OCI-LY1 (cell line): ENCODE data around the gene GOLGA8B.

Source experiments
- H2AFZ ChIP-seq: fragments of 200-600 bp; sonication (generic), shearing (Covaris generic); 2 replicates; pipeline ENCODE4 v1.6.0; 2014; ENCODE audit warnings: antibody characterized with exemption, mild to moderate bottlenecking, low read length
- H3F3A ChIP-seq: fragments of 200-600 bp; sonication (generic), shearing (Covaris generic); 2 replicates; pipeline ENCODE4 v1.6.0; 2014; ENCODE audit warnings: mild to moderate bottlenecking, antibody characterized with exemption, low read length, moderate library complexity; ENCODE audit not compliant: insufficient read depth
- H3K27ac ChIP-seq: fragments of 200-600 bp; sonication (generic); 2 replicates; pipeline ENCODE4 v1.5.1; 2014; ENCODE audit warnings: low read length, mixed run types, mild to moderate bottlenecking, low read depth; ENCODE audit not compliant: poor library complexity, severe bottlenecking
- H3K27me3 ChIP-seq: fragments of 200-600 bp; sonication (generic); 2 replicates; pipeline ENCODE4 v1.6.0; 2014; ENCODE audit warnings: antibody characterized with exemption, mild to moderate bottlenecking, low read length, moderate library complexity; ENCODE audit not compliant: insufficient read depth
- H3K36me3 ChIP-seq: fragments of 200-600 bp; sonication (generic); 2 replicates; pipeline ENCODE4 v1.6.1; 2014; ENCODE audit warnings: mild to moderate bottlenecking, antibody characterized with exemption, low read length, moderate library complexity, mixed read lengths; ENCODE audit not compliant: insufficient read depth
- H3K4me1 ChIP-seq: fragments of 200-600 bp; sonication (generic); 2 replicates; pipeline ENCODE4 v1.5.1; 2014; ENCODE audit warnings: mild to moderate bottlenecking, low read length, moderate library complexity; ENCODE audit not compliant: insufficient read depth, severe bottlenecking
- H3K4me2 ChIP-seq: fragments of 200-600 bp; sonication (generic), shearing (Covaris generic); 2 replicates; pipeline ENCODE4 v1.6.1; 2014; ENCODE audit warnings: low read length
- H3K4me3 ChIP-seq: fragments of 200-600 bp; sonication (generic); 2 replicates; pipeline ENCODE4 v1.5.1; 2014; ENCODE audit warnings: low read length, low read depth, mild to moderate bottlenecking, mixed read lengths; ENCODE audit not compliant: poor library complexity, severe bottlenecking
- H3K79me2 ChIP-seq: fragments of 200-600 bp; shearing (Covaris generic); 2 replicates; pipeline ENCODE4 v1.6.1; 2016; ENCODE audit warnings: mixed run types, low read length, mixed read lengths; ENCODE audit not compliant: insufficient read depth
- H3K9ac ChIP-seq: fragments of 200-600 bp; sonication (generic), shearing (Covaris generic); 2 replicates; pipeline ENCODE4 v1.6.1; 2014; ENCODE audit warnings: mild to moderate bottlenecking, low read length, mixed read lengths
- H3K9me2 ChIP-seq: fragments of 200-600 bp; sonication (generic), shearing (Covaris generic); 2 replicates; pipeline ENCODE4 v1.6.1; 2014; ENCODE audit warnings: low read depth, mild to moderate bottlenecking, low read length, mixed read lengths
- H3K9me3 ChIP-seq: fragments of 200-600 bp; shearing (Covaris generic); 2 replicates; pipeline ENCODE4 v1.6.1; 2014; ENCODE audit warnings: low read length, mixed read lengths
- H4K20me1 ChIP-seq: fragments of 200-600 bp; sonication (generic), shearing (Covaris generic); 2 replicates; pipeline ENCODE4 v1.6.0; 2016; ENCODE audit warnings: mild to moderate bottlenecking, low read length; ENCODE audit not compliant: insufficient read depth
- EZH2 ChIP-seq: fragments of 200-600 bp; sonication (generic), shearing (Covaris generic); IDR thresholded peaks from 2 replicates; pipeline ENCODE4 v1.8.0; 2017; ENCODE audit warnings: borderline replicate concordance, mixed run types, mild to moderate bottlenecking, antibody characterized with exemption, low read length, moderate library complexity, mixed read lengths
- TF ChIP-seq, protein P1 (sequence below): fragments of 200-600 bp; sonication (generic), shearing (Covaris generic); IDR thresholded peaks from 2 replicates; pipeline ENCODE4 v1.5.1; 2017; ENCODE audit warnings: mild to moderate bottlenecking, antibody characterized with exemption, low read length, moderate library complexity, mixed read lengths

The GOLGA8B gene

DNA sequence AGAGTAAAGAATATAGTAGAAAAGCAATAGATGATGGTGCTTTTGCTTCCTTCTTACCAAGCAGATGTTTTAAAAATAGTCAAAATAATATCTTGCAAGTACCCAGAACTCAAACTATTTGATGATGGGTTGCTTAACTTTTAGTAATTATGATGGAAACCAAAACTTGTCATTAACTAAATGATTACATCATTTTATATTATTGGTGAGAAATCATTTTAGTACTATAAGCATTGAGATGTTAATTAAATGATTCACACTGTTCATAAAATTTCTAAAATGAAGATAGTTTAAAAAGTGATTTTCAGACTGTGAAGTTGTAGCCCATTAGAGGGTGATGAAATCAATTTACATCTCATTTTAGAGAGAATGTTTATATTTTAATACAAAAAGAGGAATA lies 24.4 kb upstream of the GOLGA8B start:
- no peak overlapping the region for H3K9ac ChIP-seq
- H3K4me1 ChIP-seq: no peaks in the 10 kb centered on the region
- no peaks in the 10 kb centered on the region for H3F3A ChIP-seq
- no peaks in the 10 kb centered on the region for H3K27me3 ChIP-seq
- H3K4me2 ChIP-seq: no peak overlapping the region
- no peak overlapping the region for H3K4me3 ChIP-seq
- H3K27ac ChIP-seq: no peak overlapping the region
- no peak overlapping the region for H2AFZ ChIP-seq
- no peaks in the 10 kb centered on the region for H3K9me2 ChIP-seq
- no peaks in the 10 kb centered on the region for H3K36me3 ChIP-seq
- no peaks in the 10 kb centered on the region for H3K9me3 ChIP-seq
- TF ChIP-seq EZH2: no peak
- TF ChIP-seq, protein P1, sequence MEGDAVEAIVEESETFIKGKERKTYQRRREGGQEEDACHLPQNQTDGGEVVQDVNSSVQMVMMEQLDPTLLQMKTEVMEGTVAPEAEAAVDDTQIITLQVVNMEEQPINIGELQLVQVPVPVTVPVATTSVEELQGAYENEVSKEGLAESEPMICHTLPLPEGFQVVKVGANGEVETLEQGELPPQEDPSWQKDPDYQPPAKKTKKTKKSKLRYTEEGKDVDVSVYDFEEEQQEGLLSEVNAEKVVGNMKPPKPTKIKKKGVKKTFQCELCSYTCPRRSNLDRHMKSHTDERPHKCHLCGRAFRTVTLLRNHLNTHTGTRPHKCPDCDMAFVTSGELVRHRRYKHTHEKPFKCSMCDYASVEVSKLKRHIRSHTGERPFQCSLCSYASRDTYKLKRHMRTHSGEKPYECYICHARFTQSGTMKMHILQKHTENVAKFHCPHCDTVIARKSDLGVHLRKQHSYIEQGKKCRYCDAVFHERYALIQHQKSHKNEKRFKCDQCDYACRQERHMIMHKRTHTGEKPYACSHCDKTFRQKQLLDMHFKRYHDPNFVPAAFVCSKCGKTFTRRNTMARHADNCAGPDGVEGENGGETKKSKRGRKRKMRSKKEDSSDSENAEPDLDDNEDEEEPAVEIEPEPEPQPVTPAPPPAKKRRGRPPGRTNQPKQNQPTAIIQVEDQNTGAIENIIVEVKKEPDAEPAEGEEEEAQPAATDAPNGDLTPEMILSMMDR: no peak
- H3K79me2 ChIP-seq: no peaks in the 10 kb centered on the region
- H4K20me1 ChIP-seq: no peaks in the 10 kb centered on the region

DNA sequence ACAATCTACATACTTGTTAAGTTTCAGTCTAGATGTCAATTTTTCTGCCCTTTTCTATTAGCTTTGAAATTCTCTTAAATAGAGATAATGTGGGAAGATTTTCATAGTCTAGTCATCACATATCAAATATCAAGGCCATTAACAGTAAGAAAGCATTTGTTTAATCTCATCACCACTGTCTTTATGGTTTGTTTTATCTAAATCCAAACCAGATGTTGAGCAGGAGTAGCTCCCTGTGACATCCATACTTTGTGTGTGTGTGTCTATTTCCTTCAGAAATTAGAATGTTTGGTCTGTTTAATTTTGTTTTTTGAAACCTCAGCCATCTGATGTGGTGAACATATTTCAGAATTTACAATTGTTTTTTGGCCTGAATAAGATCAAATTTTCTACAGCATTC lies 23.1 kb upstream of the GOLGA8B start:
- Histone ChIP-seq H3K9ac (no peak overlapping the region), H3K9me3 (no peaks in the 10 kb centered on the region), H3K4me3 (no peak overlapping the region), H3K9me2 (no peaks in the 10 kb centered on the region), H3K79me2 (no peaks in the 10 kb centered on the region), H2AFZ (no peak overlapping the region), H3K4me2 (no peak overlapping the region), H3K27me3 (no peaks in the 10 kb centered on the region), H4K20me1 (no peaks in the 10 kb centered on the region), H3K4me1 (no peaks in the 10 kb centered on the region), H3K27ac (no peak overlapping the region), H3F3A (no peaks in the 10 kb centered on the region), H3K36me3 (no peaks in the 10 kb centered on the region)
- TF ChIP-seq, protein P1: no peak
- TF ChIP-seq EZH2: no peak

DNA sequence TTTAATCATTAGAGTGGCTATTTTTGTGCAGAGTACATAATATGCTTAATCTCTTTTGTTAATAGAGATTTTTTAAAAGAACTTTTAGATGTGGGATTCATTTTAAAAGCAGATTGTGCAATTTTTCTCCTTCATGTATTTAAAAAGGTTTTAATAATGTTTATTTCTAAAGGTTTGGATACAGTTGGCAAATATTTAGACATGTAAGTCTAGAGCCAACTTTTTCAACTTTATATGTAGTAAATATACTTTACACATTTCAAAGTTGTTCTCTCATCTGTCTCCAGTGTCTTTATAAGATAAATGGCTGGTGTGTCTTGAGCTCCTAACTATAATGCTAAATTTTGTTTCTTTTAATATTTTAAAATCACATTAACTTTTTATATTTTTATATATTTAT lies 22.7 kb upstream of the GOLGA8B start:
- no peak overlapping the region for H2AFZ ChIP-seq
- no peaks in the 10 kb centered on the region for H3F3A ChIP-seq
- H3K4me3 ChIP-seq: no peak overlapping the region
- no peaks in the 10 kb centered on the region for H3K9me2 ChIP-seq
- H3K79me2 ChIP-seq: no peaks in the 10 kb centered on the region
- H4K20me1 ChIP-seq: no peaks in the 10 kb centered on the region
- no peak overlapping the region for H3K27ac ChIP-seq
- H3K4me1 ChIP-seq: no peaks in the 10 kb centered on the region
- no peak overlapping the region for H3K4me2 ChIP-seq
- no peaks in the 10 kb centered on the region for H3K27me3 ChIP-seq
- no peaks in the 10 kb centered on the region for H3K36me3 ChIP-seq
- H3K9ac ChIP-seq: no peak overlapping the region
- TF ChIP-seq, protein P1: no peak
- TF ChIP-seq EZH2: no peak
- no peaks in the 10 kb centered on the region for H3K9me3 ChIP-seq
